GM23248 (cell line): ENCODE results near the gene IGFBP6.

Source experiments
- EZH2 ChIP-seq: fragments of 200-600 bp; sonication (generic); IDR thresholded peaks from 2 replicates; pipeline ENCODE4 v1.6.1; 2018; ENCODE audit warnings: antibody characterized with exemption, mild to moderate bottlenecking; ENCODE audit not compliant: insufficient read depth, poor library complexity, severe bottlenecking
- EZH2phosphoT487 ChIP-seq: fragments of 200-600 bp; sonication (generic); IDR thresholded peaks from 2 replicates; pipeline ENCODE4 v1.6.1; 2018; ENCODE audit warnings: antibody characterized with exemption, moderate library complexity, mild to moderate bottlenecking, low read depth; ENCODE audit not compliant: insufficient read depth

DNA sequence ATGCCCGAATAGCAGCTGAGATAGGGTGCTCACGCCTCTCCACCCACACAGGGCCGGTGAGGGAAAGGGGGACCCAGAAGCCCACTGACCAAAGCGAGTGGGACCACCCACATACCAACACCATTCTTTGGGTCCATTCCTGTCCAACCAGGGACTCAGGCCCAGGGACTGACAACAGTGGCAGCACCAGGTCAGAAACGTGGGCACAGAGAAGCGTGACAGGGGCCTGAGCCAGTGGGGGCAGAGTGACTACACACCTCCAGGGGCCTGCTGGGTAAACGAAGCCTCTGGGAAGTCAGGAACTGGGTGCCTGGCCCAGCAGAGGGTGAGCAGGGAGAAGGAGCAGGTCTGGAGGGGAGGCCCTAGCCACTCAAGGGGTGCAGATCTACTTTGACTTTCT is 32.0 kb upstream of the IGFBP6 start:
- TF ChIP-seq EZH2phosphoT487 (no peak), EZH2 (no peak)
